HepG2 (cell line): ENCODE results near the gene SYTL2. TPM values are rescaled to one million over a fixed set of nuclear protein-coding genes. Genes with fewer than 3 reads are reported as not detected.

Experiments used
- ATAC-seq: fragments of 200-7000 bp; cut with Tn5 transposase; 3 replicates; pipeline ENCODE4 v1.9.1; 2020; ENCODE audit warnings: mild to moderate bottlenecking, moderate library complexity
- BruUV-seq: library from RNA; stranded (reverse); fragments of 400-500 nt; replicated peaks from 2 replicates; lab custom pipeline; 2021; lab: Mats Ljungman, UMichigan
- CTCF ChIA-PET: fragments of 300-600 bp; formaldehyde crosslinking; extraction: SDS; loops from one replicate; lab custom pipeline; 2021; ENCODE audit warnings: low total read pairs, inconsistent platforms, low intra/inter-chr PET ratio; lab: Yijun Ruan, JAX
- POLR2A ChIA-PET: fragments of 350-600 bp; sonication (Branson Sonifier 250); formaldehyde crosslinking; loops from one replicate; lab custom pipeline; 2020; ENCODE audit warnings: antibody characterized with exemption, inconsistent platforms; lab: Yijun Ruan, JAX
- DNase-seq: peaks from one replicate; pipeline ENCODE4 v3.0.0-alpha.2; 2015; ENCODE audit warnings: low spot score
- FAIRE-seq: peaks from 3 replicates; lab custom pipeline; 2011; peaks lifted over from hg19 to GRCh38; lab: Jason Lieb, UNC
- H2AFZ ChIP-seq: one replicate; pipeline ENCODE4 v1.6.1; 2011; ENCODE audit warnings: low read length, inconsistent platforms
- H3K27ac ChIP-seq: fragments of 300-600 bp; 3 replicates; pipeline ENCODE4 v1.8.0; 2011; ENCODE audit warnings: mixed run types, mild to moderate bottlenecking, mixed read lengths, low read length, inconsistent platforms; ENCODE audit not compliant: insufficient read depth; ENCODE audit errors: extremely low read length
- H3K27me3 ChIP-seq, 2 experiments: fragments of 200-600 bp in 1 of 2; 2 replicates in 1 of 2; 3 replicates in 1 of 2; pipeline versions ENCODE4 v1.6.0 to v1.8.0; 2011; ENCODE audit warnings: low read length in 2 of 2, mild to moderate bottlenecking in 2 of 2, moderate library complexity in 2 of 2, inconsistent platforms in 1 of 2; ENCODE audit not compliant: insufficient read depth in 2 of 2, control insufficient read depth in 1 of 2
- H3K36me3 ChIP-seq, 2 experiments: fragments of 200-600 bp in 1 of 2; replicated peaks in 1 of 2; 2 replicates in 1 of 2; 3 replicates in 1 of 2; pipeline versions ENCODE4 v1.5.1 to v1.8.0; 2011; ENCODE audit warnings: low read length in 2 of 2, inconsistent platforms in 1 of 2; ENCODE audit not compliant: insufficient read depth in 2 of 2, control insufficient read depth in 1 of 2
- H3K4me1 ChIP-seq: 2 replicates; pipeline ENCODE4 v1.5.1; 2012; ENCODE audit warnings: low read length, inconsistent platforms; ENCODE audit not compliant: insufficient read depth
- H3K4me2 ChIP-seq: 2 replicates; pipeline ENCODE4 v1.6.0; 2011; ENCODE audit warnings: low read depth, low read length, inconsistent platforms
- H3K4me3 ChIP-seq, 3 experiments: fragments of 200-600 bp in 1 of 3; sonication (generic), shearing (Covaris generic) in 1 of 3; replicated peaks in 1 of 3; 2 replicates each; pipeline ENCODE4 v1.5.1; 2011 to 2016; ENCODE audit warnings: low read length in 3 of 3, inconsistent platforms in 2 of 3, low read depth in 2 of 3, mild to moderate bottlenecking in 2 of 3, control low read depth in 1 of 3, mixed read lengths in 1 of 3; ENCODE audit not compliant: insufficient read depth in 1 of 3
- H3K79me2 ChIP-seq: one replicate; pipeline ENCODE4 v1.6.1; 2011; ENCODE audit warnings: low read length, inconsistent platforms; ENCODE audit not compliant: insufficient read depth
- H3K9ac ChIP-seq: 2 replicates; pipeline ENCODE4 v1.6.0; 2011; ENCODE audit warnings: mild to moderate bottlenecking, low read depth, low read length, inconsistent platforms; ENCODE audit not compliant: insufficient read depth
- H3K9me3 ChIP-seq: 2 replicates; pipeline ENCODE4 v1.5.1; 2012; ENCODE audit warnings: mild to moderate bottlenecking, low read length
- H4K20me1 ChIP-seq: 2 replicates; pipeline ENCODE4 v1.6.0; 2011; ENCODE audit warnings: inconsistent platforms, mild to moderate bottlenecking, low read length, moderate library complexity; ENCODE audit not compliant: insufficient read depth
- ELF4 ChIP-seq: sonication (generic); formaldehyde crosslinking; IDR thresholded peaks from 2 replicates; pipeline ENCODE4 v1.5.0; 2020; ENCODE audit warnings: missing genetic modification reagents, mild to moderate bottlenecking, moderate library complexity, borderline replicate concordance
- MBNL3 ChIP-seq: fragments of 250-450 bp; sonication (Bioruptor Pico); conservative IDR thresholded peaks from 2 replicates; pipeline ENCODE4 v1.8.0; 2022; ENCODE audit warnings: mild to moderate bottlenecking, inconsistent platforms
- NFIC ChIP-seq: IDR thresholded peaks from 2 replicates; pipeline ENCODE4 v1.6.1; 2012; ENCODE audit warnings: mild to moderate bottlenecking, low read length, inconsistent platforms
- NFKB2 ChIP-seq: sonication (generic); formaldehyde crosslinking; IDR thresholded peaks from 2 replicates; pipeline ENCODE4 v1.4.0; 2020; ENCODE audit warnings: missing genetic modification reagents, borderline replicate concordance
- RBM22 ChIP-seq: fragments of 200-400 bp; formaldehyde crosslinking; optimal IDR thresholded peaks from 2 replicates; pipeline ENCODE3; 2017; ENCODE audit warnings: mild to moderate bottlenecking, low read length, moderate library complexity
- SPEN ChIP-seq: sonication (generic); formaldehyde crosslinking; IDR thresholded peaks from 2 replicates; pipeline ENCODE4 v1.5.1; 2020; ENCODE audit warnings: low read depth, mild to moderate bottlenecking, missing genetic modification reagents
- TEAD2 ChIP-seq: sonication (generic); formaldehyde crosslinking; IDR thresholded peaks from 2 replicates; pipeline ENCODE4 v1.9.0; 2021; ENCODE audit warnings: missing genetic modification reagents
- U2AF1 ChIP-seq: fragments of 200-400 bp; formaldehyde crosslinking; optimal IDR thresholded peaks from 2 replicates; pipeline ENCODE3; 2017; ENCODE audit warnings: mild to moderate bottlenecking, low read depth, low read length
- ZFX ChIP-seq: sonication (generic); formaldehyde crosslinking; IDR thresholded peaks from 2 replicates; pipeline ENCODE4 v1.4.0; 2020; ENCODE audit warnings: mild to moderate bottlenecking, low read depth, missing genetic modification reagents, moderate library complexity
- ZNF264 ChIP-seq: sonication (generic); formaldehyde crosslinking; IDR thresholded peaks from 2 replicates; pipeline ENCODE4 v1.4.0; 2020; ENCODE audit warnings: missing genetic modification reagents
- ZNF326 ChIP-seq: sonication (generic); formaldehyde crosslinking; IDR thresholded peaks from 2 replicates; pipeline ENCODE4 v1.4.0; 2020; ENCODE audit warnings: missing genetic modification reagents, borderline replicate concordance
- ZNF564 ChIP-seq: sonication (generic); formaldehyde crosslinking; IDR thresholded peaks from 2 replicates; pipeline ENCODE4 v1.8.1; 2023; ENCODE audit warnings: mild to moderate bottlenecking, missing genetic modification reagents
- ZNF629 ChIP-seq: sonication (generic); formaldehyde crosslinking; conservative IDR thresholded peaks from 2 replicates; pipeline ENCODE4 v1.5.0; 2020; ENCODE audit warnings: missing genetic modification reagents
- ZNF644 ChIP-seq: IDR thresholded peaks from 2 replicates; pipeline ENCODE4 v1.6.1; 2016; ENCODE audit warnings: low read depth
- ZNF776 ChIP-seq: sonication (generic); formaldehyde crosslinking; IDR thresholded peaks from 2 replicates; pipeline ENCODE4 v1.4.0; 2020; ENCODE audit warnings: mild to moderate bottlenecking, missing genetic modification reagents
- WGBS: methylation state at CpG from one replicate; pipeline ENCODE4 v1.1.6; 2017; ENCODE audit warnings: low lambda C conversion rate; 5-methylcytosine and 5-hydroxymethylcytosine counted together
- in situ Hi-C: cut with HindIII; loops from 2 replicates; pipeline ENCODE4 v1.10.0; 2017; ENCODE audit warnings: low pct_unique_long_range_greater_than_20kb; ENCODE audit not compliant: extremely low pct_ligation_motif_present
- intact Hi-C: fragments of 100-400 bp; cut with micrococcal nuclease; formaldehyde crosslinking; loops from one replicate; pipeline ENCODE4 v1.10.0; 2022; ENCODE audit not compliant: unreplicated experiment
- polyA plus RNA-seq, 8 experiments: library from polyadenylated mRNA; depleted of rRNA in 3 of 8; stranded (reverse) in 7 of 8; unstranded in 1 of 8; fragments of >200 nt; fragmentation: Illumina TruSeq in 4 of 8; extraction: Trizol in 4 of 8; gene quantifications; 2 replicates each; pipeline versions ENCODE4 v1.2.1 to v1.2.3, GENCODE V29; 2011 to 2016; ENCODE audit warnings: low read depth in 4 of 8, missing spikeins in 1 of 8, mixed read lengths in 1 of 8; ENCODE audit not compliant: insufficient read depth in 1 of 8
- total RNA-seq, 5 experiments: library from RNA; depleted of rRNA; stranded (reverse); fragments of >200 nt; fragmentation: Illumina TruSeq; extraction: Trizol; gene quantifications; 2 replicates each; pipeline ENCODE4 v1.2.3, GENCODE V29; 2016; ENCODE audit warnings: low read depth in 1 of 5
- TF ChIP-seq, protein P1 (sequence below): sonication (generic); formaldehyde crosslinking; IDR thresholded peaks from 2 replicates; pipeline ENCODE4 v1.4.0; 2020; ENCODE audit warnings: mild to moderate bottlenecking, missing genetic modification reagents

The SYTL2 gene
- total and polyA plus RNA-seq, 2 of the 13 experiments (the other 11 are each of a cell fraction or from before 2014, with no cell fraction given) = 0.77 to 0.90 TPM

DNA sequence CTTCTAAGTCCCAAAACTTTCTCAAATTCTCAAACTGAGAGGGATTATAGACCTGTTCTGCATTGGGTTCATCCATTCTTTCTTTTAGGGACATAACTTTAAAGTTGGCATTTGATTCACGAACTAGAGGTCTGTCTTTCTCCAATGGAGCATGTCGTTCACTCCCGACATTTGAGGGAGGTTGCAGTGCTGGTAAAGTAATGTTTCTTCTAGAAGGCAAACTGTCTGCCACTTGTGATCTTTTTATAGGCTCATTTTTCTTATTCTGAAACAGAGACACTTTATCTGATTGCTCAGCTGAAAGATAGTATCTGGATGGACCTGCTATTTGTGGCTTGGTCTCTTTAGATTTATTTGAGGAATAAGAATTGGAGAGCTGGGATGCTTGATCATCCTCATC, 84.6 kb downstream of the SYTL2 start:
- no peak overlapping the region for H3K27ac ChIP-seq
- no peak overlapping the region for H3K4me3 ChIP-seq
- in situ Hi-C loops = no loop called here
- peaks cover 0 to 3% of the 10 kb centered on the region in 2 experiments; a peak in 1 of 5 replicates for H3K27me3 ChIP-seq
- intact Hi-C loops = no loop called here
- ATAC-seq (no peak), DNase-seq (no peak), FAIRE-seq (no peak)
- no peaks in the 10 kb centered on the region for H3K4me1 ChIP-seq
- no TSS peak for BruUV-seq
- no peaks in the 10 kb centered on the region for H4K20me1 ChIP-seq
- H2AFZ ChIP-seq = no peak overlapping the region
- WGBS = 18% methylated on average over 3 of the region's 3 CpGs
- H3K36me3 ChIP-seq = no peaks in the 10 kb centered on the region
- no peaks in the 10 kb centered on the region for H3K79me2 ChIP-seq
- no peak overlapping the region for H3K9ac ChIP-seq
- no peak overlapping the region for H3K4me2 ChIP-seq
- CTCF ChIA-PET = no interaction called here
- no peaks in the 10 kb centered on the region for H3K9me3 ChIP-seq
- no peak for TF ChIP-seq MBNL3 (CRISPR knock-in tag)
- no peak for TF ChIP-seq ZNF629 (CRISPR knock-in tag)
- TF ChIP-seq ZNF564 = no peak
- TF ChIP-seq ZNF644 (CRISPR knock-in tag) = no peak
- TF ChIP-seq ZNF326 (CRISPR knock-in tag) = no peak
- TF ChIP-seq ELF4 = no peak
- TF ChIP-seq U2AF1 = no peak
- TF ChIP-seq RBM22 = no peak
- no peak for TF ChIP-seq SPEN (CRISPR knock-in tag)
- no peak for TF ChIP-seq ZFX (CRISPR knock-in tag)
- TF ChIP-seq ZNF264 (CRISPR knock-in tag) = no peak
- TF ChIP-seq NFKB2 (CRISPR knock-in tag) = no peak
- TF ChIP-seq ZNF776 = no peak
- no peak for TF ChIP-seq TEAD2 (CRISPR knock-in tag)
- no peak for TF ChIP-seq NFIC
- TF ChIP-seq, protein P1, sequence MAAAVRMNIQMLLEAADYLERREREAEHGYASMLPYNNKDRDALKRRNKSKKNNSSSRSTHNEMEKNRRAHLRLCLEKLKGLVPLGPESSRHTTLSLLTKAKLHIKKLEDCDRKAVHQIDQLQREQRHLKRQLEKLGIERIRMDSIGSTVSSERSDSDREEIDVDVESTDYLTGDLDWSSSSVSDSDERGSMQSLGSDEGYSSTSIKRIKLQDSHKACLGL = no peak
- POLR2A ChIA-PET = no interaction called here
